ES-I3 (cell line): ENCODE data around the gene POLA1.

Source experiments
- H3K36me3 ChIP-seq: 2 replicates; pipeline ENCODE4 v1.6.1; 2013; ENCODE audit warnings: mild to moderate bottlenecking, low read length, control low read depth, moderate library complexity; ENCODE audit not compliant: insufficient read depth
- H3K4me1 ChIP-seq: 2 replicates; pipeline ENCODE4 v1.6.1; 2013; ENCODE audit warnings: mild to moderate bottlenecking, control low read depth, low read length; ENCODE audit not compliant: insufficient read depth
- H3K9ac ChIP-seq: 2 replicates; pipeline ENCODE4 v1.6.1; 2013; ENCODE audit warnings: low read depth, mild to moderate bottlenecking, low read length, moderate library complexity
- H3K9me3 ChIP-seq: 2 replicates; pipeline ENCODE4 v1.6.1; 2013; ENCODE audit warnings: mild to moderate bottlenecking, low read length, moderate library complexity; ENCODE audit not compliant: control insufficient read depth, insufficient read depth

The POLA1 gene

GRCh38 chrX:25020905-25021449 is 327.3 kb downstream of the POLA1 start:
- Histone ChIP-seq H3K9me3 (no peaks in the 10 kb centered on the region), H3K4me1 (no peaks in the 10 kb centered on the region; the same call in none of the 2 replicates)

GRCh38 chrX:25022499-25023325 is 329.0 kb downstream of the POLA1 start:
- Histone ChIP-seq H3K9ac (peak overlapping the region; percentile 51), H3K36me3 (no peaks in the 10 kb centered on the region), H3K9me3 (no peaks in the 10 kb centered on the region), H3K4me1 (peaks cover 4% of the 10 kb centered on the region)

More at GRCh38 chrX:25020905-25021449, 327.3 kb downstream of the POLA1 start:
- no peaks in the 10 kb centered on the region for H3K36me3 ChIP-seq
- peak overlapping the region; percentile 41; the same call in 1 of the 2 replicates for H3K9ac ChIP-seq

- Histone ChIP-seq H3K9ac (no peak overlapping the region), H3K4me1 (peaks cover 9% of the 10 kb centered on the region), H3K36me3 (no peaks in the 10 kb centered on the region), H3K9me3 (no peaks in the 10 kb centered on the region)
Observed at GRCh38 chrX:25023908-25024307, 330.2 kb downstream of the POLA1 start.

GRCh38 chrX:25025615-25026014 is 331.9 kb downstream of the POLA1 start:
- Histone ChIP-seq H3K9me3 (no peaks in the 10 kb centered on the region), H3K4me1 (peaks cover 12% of the 10 kb centered on the region), H3K9ac (no peak overlapping the region), H3K36me3 (no peaks in the 10 kb centered on the region)

GRCh38 chrX:25026576-25026975 is 332.9 kb downstream of the POLA1 start:
- no peaks in the 10 kb centered on the region for H3K9me3 ChIP-seq
- no peak overlapping the region for H3K9ac ChIP-seq

GRCh38 chrX:25028726-25029125 is 335.0 kb downstream of the POLA1 start:
- no peaks in the 10 kb centered on the region for H3K36me3 ChIP-seq
- no peaks in the 10 kb centered on the region for H3K9me3 ChIP-seq
- H3K9ac ChIP-seq, result no peak overlapping the region
- H3K4me1 ChIP-seq, result peaks cover 12% of the 10 kb centered on the region

More at GRCh38 chrX:25026576-25026975, 332.9 kb downstream of the POLA1 start:
- Histone ChIP-seq H3K36me3 (no peaks in the 10 kb centered on the region), H3K4me1 (peaks cover 12% of the 10 kb centered on the region)

GRCh38 chrX:25029288-25029825 is 335.6 kb downstream of the POLA1 start:
- Histone ChIP-seq H3K9me3 (no peaks in the 10 kb centered on the region), H3K4me1 (peaks cover 12% of the 10 kb centered on the region), H3K9ac (no peak overlapping the region), H3K36me3 (no peaks in the 10 kb centered on the region)

GRCh38 chrX:25034889-25035288 is 341.2 kb downstream of the POLA1 start:
- Histone ChIP-seq H3K9me3 (no peaks in the 10 kb centered on the region), H3K4me1 (no peaks in the 10 kb centered on the region), H3K9ac (no peak overlapping the region), H3K36me3 (no peaks in the 10 kb centered on the region)

- Histone ChIP-seq H3K36me3 (no peaks in the 10 kb centered on the region), H3K9me3 (no peaks in the 10 kb centered on the region), H3K9ac (no peak overlapping the region), H3K4me1 (no peaks in the 10 kb centered on the region)
Observed at GRCh38 chrX:25039036-25039435, 345.3 kb downstream of the POLA1 start.

GRCh38 chrX:25043192-25043591 is 349.5 kb downstream of the POLA1 start:
- Histone ChIP-seq H3K9ac (no peak overlapping the region), H3K4me1 (peaks cover 11% of the 10 kb centered on the region; the same call in 1 of the 2 replicates), H3K36me3 (no peaks in the 10 kb centered on the region), H3K9me3 (no peaks in the 10 kb centered on the region)
